GM12878 (cell line): ENCODE data around the gene MIEF1. TPM values are rescaled to one million over a fixed set of nuclear protein-coding genes. Genes with fewer than 3 reads are reported as not detected.

ENCODE experiments used
- ATAC-seq: fragments of 200-7000 bp; cut with Tn5 transposase; 3 replicates; pipeline ENCODE4 v1.9.1; 2020; ENCODE audit warnings: mild to moderate bottlenecking, moderate library complexity
- BruUV-seq: library from RNA; stranded (reverse); fragments of 400-500 nt; replicated peaks from 2 replicates; lab custom pipeline; 2021; lab: Mats Ljungman, UMichigan
- CTCF ChIA-PET: fragments of 300-600 bp; sonication (Branson Sonifier 250); formaldehyde crosslinking; extraction: SDS; loops from one replicate; lab custom pipeline; 2021; ENCODE audit warnings: inconsistent platforms; lab: Yijun Ruan, JAX
- POLR2A ChIA-PET: fragments of 350-600 bp; formaldehyde crosslinking; extraction: SDS; loops from one replicate; lab custom pipeline; 2021; ENCODE audit warnings: inconsistent platforms; lab: Charles Lee
- RAD21 ChIA-PET: fragments of 300-600 bp; sonication (Branson Sonifier 250); formaldehyde crosslinking; loops from one replicate; lab custom pipeline; 2023; ENCODE audit warnings: antibody characterized with exemption; ENCODE audit not compliant: unreplicated experiment; lab: Charles Lee
- SMC1A ChIA-PET: fragments of 300-600 bp; sonication (Branson Sonifier 250); formaldehyde crosslinking; loops from one replicate; lab custom pipeline; 2023; ENCODE audit not compliant: unreplicated experiment, uncharacterized antibody; lab: Charles Lee
- DNase-seq: peaks from one replicate; pipeline ENCODE4 v3.0.0-alpha.2; 2011; ENCODE audit warnings: low read depth, low spot score
- FAIRE-seq: peaks from 3 replicates; lab custom pipeline; 2011; peaks lifted over from hg19 to GRCh38; lab: Jason Lieb, UNC
- H2AFZ ChIP-seq: 2 replicates; pipeline ENCODE4 v1.6.0; 2011; ENCODE audit warnings: low read depth, low read length, control low read depth; ENCODE audit not compliant: control insufficient read depth
- H3K27ac ChIP-seq: 2 replicates; pipeline ENCODE4 v1.5.1; 2011; ENCODE audit warnings: control low read depth; ENCODE audit not compliant: control insufficient read depth, insufficient read depth
- H3K27me3 ChIP-seq, 2 experiments: replicated peaks in 1 of 2; 2 replicates each; pipeline versions ENCODE4 v1.6.0 to v1.6.1; 2011; ENCODE audit warnings: low read length in 1 of 2; ENCODE audit not compliant: control insufficient read depth in 2 of 2, insufficient read depth in 2 of 2
- H3K36me3 ChIP-seq, 2 experiments: 2 replicates each; pipeline ENCODE4 v1.5.1; 2011; ENCODE audit warnings: low read length in 1 of 2; ENCODE audit not compliant: control insufficient read depth in 2 of 2, insufficient read depth in 2 of 2
- H3K4me1 ChIP-seq: 2 replicates; pipeline ENCODE4 v1.6.1; 2011; ENCODE audit warnings: mild to moderate bottlenecking, low read length, moderate library complexity, mixed read lengths; ENCODE audit not compliant: control insufficient read depth, insufficient read depth
- H3K4me2 ChIP-seq: 2 replicates; pipeline ENCODE4 v1.6.0; 2011; ENCODE audit warnings: control low read depth; ENCODE audit not compliant: control insufficient read depth, insufficient read depth
- H3K4me3 ChIP-seq: fragments of 200-600 bp; sonication (generic); 2 replicates; pipeline ENCODE4 v1.5.1; 2016
- H3K79me2 ChIP-seq: 2 replicates; pipeline ENCODE4 v1.6.0; 2011; ENCODE audit warnings: low read length; ENCODE audit not compliant: control insufficient read depth, insufficient read depth
- H3K9ac ChIP-seq: 2 replicates; pipeline ENCODE4 v1.8.0; 2011; ENCODE audit warnings: low read length, control low read depth, mixed read lengths; ENCODE audit not compliant: control insufficient read depth, insufficient read depth
- H3K9me3 ChIP-seq: replicated peaks from 3 replicates; pipeline ENCODE4 v1.5.1; 2011; ENCODE audit warnings: mild to moderate bottlenecking, low read length; ENCODE audit not compliant: control insufficient read depth, insufficient read depth
- H4K20me1 ChIP-seq: 2 replicates; pipeline ENCODE4 v1.6.0; 2011; ENCODE audit not compliant: control insufficient read depth, insufficient read depth
- CREB1 ChIP-seq: IDR thresholded peaks from 2 replicates; pipeline ENCODE4 v1.6.1; 2012; ENCODE audit warnings: low read depth, mild to moderate bottlenecking, inconsistent platforms
- ETV6 ChIP-seq, 2 experiments: fragments of 450-650 bp in 1 of 2; IDR thresholded peaks in 1 of 2; conservative IDR thresholded peaks in 1 of 2; 2 replicates each; pipeline ENCODE4 v1.6.1; 2014; ENCODE audit warnings: antibody characterized with exemption in 1 of 2, borderline replicate concordance in 1 of 2, low read depth in 1 of 2, mild to moderate bottlenecking in 1 of 2, moderate library complexity in 1 of 2
- FOXK2 ChIP-seq: fragments of 450-650 bp; IDR thresholded peaks from 2 replicates; pipeline ENCODE4 v1.6.1; 2017; ENCODE audit warnings: mild to moderate bottlenecking, moderate library complexity
- IKZF1 ChIP-seq: fragments of 450-650 bp; conservative IDR thresholded peaks from 2 replicates; pipeline ENCODE4 v1.6.1; 2017; ENCODE audit warnings: antibody characterized with exemption, mild to moderate bottlenecking
- RBBP5 ChIP-seq: fragments of 200-600 bp; sonication (generic); conservative IDR thresholded peaks from 2 replicates; pipeline ENCODE4 v1.6.1; 2016
- SIX5 ChIP-seq: IDR thresholded peaks from 2 replicates; pipeline ENCODE4 v1.6.1; 2011; ENCODE audit warnings: mild to moderate bottlenecking, low read depth, low read length, moderate library complexity; ENCODE audit not compliant: severe bottlenecking
- SREBF1 ChIP-seq: IDR thresholded peaks from 2 replicates; pipeline ENCODE4 v1.6.1; 2012; ENCODE audit warnings: mild to moderate bottlenecking, low read length
- TBL1XR1 ChIP-seq: IDR thresholded peaks from 2 replicates; pipeline ENCODE4 v1.6.1; 2012; ENCODE audit warnings: low read depth, low read length, improper control_type of control experiment
- WGBS: methylation state at CpG from one replicate; pipeline ENCODE4 v1.1.6; 2016; ENCODE audit warnings: low lambda C conversion rate; ENCODE audit not compliant: insufficient replicate concordance, insufficient coverage; ENCODE audit errors: missing lambda C conversion rate; 5-methylcytosine and 5-hydroxymethylcytosine counted together
- in situ Hi-C: fragments of 300-500 bp; cut with MboI; formaldehyde crosslinking; loops from 9 replicates; pipeline ENCODE4 v1.14.3; 2018; ENCODE audit warnings: mixed read lengths
- intact Hi-C: fragments of 100-400 bp; cut with micrococcal nuclease; formaldehyde crosslinking; loops from one replicate; pipeline ENCODE4 v1.14.2; 2022; ENCODE audit not compliant: unreplicated experiment
- polyA plus RNA-seq, 11 experiments: library from polyadenylated mRNA; depleted of rRNA in 4 of 11; unstranded in 6 of 11; stranded (reverse) in 5 of 11; fragments of >200 nt; fragmentation: Nextera tagmentation in 4 of 11; fragmentation: Illumina TruSeq in 1 of 11; extraction: Ambion mirVana in 4 of 11; extraction: Trizol in 1 of 11; gene quantifications; 1 replicate in 1 of 11; 2 replicates in 10 of 11; pipeline versions ENCODE4 v1.2.1 to v1.2.3, GENCODE V29; 2011 to 2016; ENCODE audit warnings: inconsistent platforms in 2 of 11, missing spikeins in 2 of 11, low read depth in 1 of 11
- total RNA-seq, 4 experiments: library from RNA; depleted of rRNA in 3 of 4; stranded (reverse); fragments of >200 nt in 3 of 4; fragmentation: Illumina TruSeq in 1 of 4; extraction: Trizol in 1 of 4; gene quantifications; 2 replicates each; pipeline versions ENCODE4 v1.2.1 to v1.2.3, GENCODE V29; 2013 to 2021
- TF ChIP-seq, protein P1 (sequence below): fragments of 450-650 bp; IDR thresholded peaks from 2 replicates; pipeline ENCODE4 v1.6.1; 2017; ENCODE audit warnings: mild to moderate bottlenecking, moderate library complexity
- TF ChIP-seq, protein P2 (sequence below): IDR thresholded peaks from 2 replicates; pipeline ENCODE4 v1.6.1; 2011; ENCODE audit warnings: borderline replicate concordance, low read depth, mild to moderate bottlenecking, moderate library complexity, low read length; ENCODE audit not compliant: insufficient read depth, poor library complexity, severe bottlenecking
- TF ChIP-seq, protein P3 (sequence below): fragments of 450-650 bp; IDR thresholded peaks from 2 replicates; pipeline ENCODE4 v1.6.1; 2017; ENCODE audit warnings: mild to moderate bottlenecking
- TF ChIP-seq, protein P4 (sequence below): fragments of 450-650 bp; IDR thresholded peaks from 2 replicates; pipeline ENCODE4 v1.6.1; 2014; ENCODE audit warnings: mild to moderate bottlenecking

MIEF1 gene
- total and polyA plus RNA-seq, 10 of the 15 experiments (the other 5 are each of a cell fraction or from before 2014, with no cell fraction given), result 12.4 to 52.3 (median 29.3) TPM

DNA sequence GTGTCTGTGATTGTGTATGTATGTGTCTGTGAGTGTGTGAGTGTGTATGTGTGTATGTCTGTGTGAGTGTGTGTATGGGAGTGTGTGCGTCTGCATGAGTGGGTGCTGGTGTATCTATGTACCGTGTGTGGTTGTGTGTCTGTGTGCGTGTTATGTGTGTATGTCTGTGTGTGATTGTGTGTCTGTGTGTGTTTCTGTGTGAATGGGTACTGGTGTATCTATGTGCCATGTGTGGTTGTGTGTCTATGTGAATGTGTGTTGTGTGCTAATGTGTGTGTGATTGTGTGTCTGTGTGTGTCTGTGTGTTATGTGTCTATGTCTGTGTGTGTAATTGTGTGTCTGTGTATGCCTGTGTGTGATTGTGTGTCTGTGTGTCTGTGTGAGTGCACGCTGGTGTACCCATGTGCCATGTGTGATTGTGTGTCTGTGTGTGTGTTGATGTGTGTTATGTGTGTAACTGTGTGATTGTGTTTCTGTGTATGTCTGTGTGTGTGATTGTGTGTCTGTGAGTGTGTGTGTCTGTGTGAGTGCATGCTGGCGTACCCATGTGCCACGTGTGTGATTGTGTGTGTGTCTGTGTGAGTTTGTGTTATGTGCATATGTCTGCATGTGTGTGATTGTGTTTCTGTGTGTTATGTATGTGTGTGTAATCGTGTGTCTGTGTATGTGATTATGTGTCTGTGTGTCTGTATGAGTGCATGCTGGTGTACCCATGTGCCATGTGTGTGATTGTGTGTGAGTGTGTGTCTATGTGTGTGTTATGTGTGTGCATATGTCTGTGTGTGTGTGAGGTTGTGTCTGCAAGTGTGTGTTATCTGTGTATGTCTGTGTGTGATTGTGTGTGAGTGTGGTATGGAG is 61.7 kb downstream of the MIEF1 start:
- H3K27ac ChIP-seq, result no peak overlapping the region
- FAIRE-seq (peak; percentile 66), ATAC-seq (no peak), DNase-seq (no peak)
- H4K20me1 ChIP-seq, result no peaks in the 10 kb centered on the region
- in situ Hi-C loops (no loop called here), intact Hi-C loops (no loop called here)
- H3K9ac ChIP-seq, result no peak overlapping the region
- H3K4me1 ChIP-seq, result no peaks in the 10 kb centered on the region
- WGBS, result 50% methylated on average over 7 of the region's 7 CpGs
- no peaks in the 10 kb centered on the region for H3K79me2 ChIP-seq
- H3K4me3 ChIP-seq, result no peak overlapping the region
- SMC1A ChIA-PET, result no interaction called here
- RAD21 ChIA-PET, result no interaction called here
- no peaks in the 10 kb centered on the region for H3K9me3 ChIP-seq
- H3K27me3 ChIP-seq, result peaks cover 0 to 4% of the 10 kb centered on the region in 2 experiments; a peak in 3 of 4 replicates
- CTCF ChIA-PET, result no interaction called here
- no peak overlapping the region for H3K4me2 ChIP-seq
- POLR2A ChIA-PET, result no interaction called here
- H3K36me3 ChIP-seq, result no peaks in the 10 kb centered on the region
- no TSS peak for BruUV-seq
- H2AFZ ChIP-seq, result no peak overlapping the region
- TF ChIP-seq, protein P1, sequence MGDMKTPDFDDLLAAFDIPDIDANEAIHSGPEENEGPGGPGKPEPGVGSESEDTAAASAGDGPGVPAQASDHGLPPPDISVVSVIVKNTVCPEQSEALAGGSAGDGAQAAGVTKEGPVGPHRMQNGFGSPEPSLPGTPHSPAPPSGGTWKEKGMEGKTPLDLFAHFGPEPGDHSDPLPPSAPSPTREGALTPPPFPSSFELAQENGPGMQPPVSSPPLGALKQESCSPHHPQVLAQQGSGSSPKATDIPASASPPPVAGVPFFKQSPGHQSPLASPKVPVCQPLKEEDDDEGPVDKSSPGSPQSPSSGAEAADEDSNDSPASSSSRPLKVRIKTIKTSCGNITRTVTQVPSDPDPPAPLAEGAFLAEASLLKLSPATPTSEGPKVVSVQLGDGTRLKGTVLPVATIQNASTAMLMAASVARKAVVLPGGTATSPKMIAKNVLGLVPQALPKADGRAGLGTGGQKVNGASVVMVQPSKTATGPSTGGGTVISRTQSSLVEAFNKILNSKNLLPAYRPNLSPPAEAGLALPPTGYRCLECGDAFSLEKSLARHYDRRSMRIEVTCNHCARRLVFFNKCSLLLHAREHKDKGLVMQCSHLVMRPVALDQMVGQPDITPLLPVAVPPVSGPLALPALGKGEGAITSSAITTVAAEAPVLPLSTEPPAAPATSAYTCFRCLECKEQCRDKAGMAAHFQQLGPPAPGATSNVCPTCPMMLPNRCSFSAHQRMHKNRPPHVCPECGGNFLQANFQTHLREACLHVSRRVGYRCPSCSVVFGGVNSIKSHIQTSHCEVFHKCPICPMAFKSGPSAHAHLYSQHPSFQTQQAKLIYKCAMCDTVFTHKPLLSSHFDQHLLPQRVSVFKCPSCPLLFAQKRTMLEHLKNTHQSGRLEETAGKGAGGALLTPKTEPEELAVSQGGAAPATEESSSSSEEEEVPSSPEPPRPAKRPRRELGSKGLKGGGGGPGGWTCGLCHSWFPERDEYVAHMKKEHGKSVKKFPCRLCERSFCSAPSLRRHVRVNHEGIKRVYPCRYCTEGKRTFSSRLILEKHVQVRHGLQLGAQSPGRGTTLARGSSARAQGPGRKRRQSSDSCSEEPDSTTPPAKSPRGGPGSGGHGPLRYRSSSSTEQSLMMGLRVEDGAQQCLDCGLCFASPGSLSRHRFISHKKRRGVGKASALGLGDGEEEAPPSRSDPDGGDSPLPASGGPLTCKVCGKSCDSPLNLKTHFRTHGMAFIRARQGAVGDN, result no peak
- TF ChIP-seq IKZF1, result no peak
- TF ChIP-seq TBL1XR1, result no peak
- TF ChIP-seq, protein P2, sequence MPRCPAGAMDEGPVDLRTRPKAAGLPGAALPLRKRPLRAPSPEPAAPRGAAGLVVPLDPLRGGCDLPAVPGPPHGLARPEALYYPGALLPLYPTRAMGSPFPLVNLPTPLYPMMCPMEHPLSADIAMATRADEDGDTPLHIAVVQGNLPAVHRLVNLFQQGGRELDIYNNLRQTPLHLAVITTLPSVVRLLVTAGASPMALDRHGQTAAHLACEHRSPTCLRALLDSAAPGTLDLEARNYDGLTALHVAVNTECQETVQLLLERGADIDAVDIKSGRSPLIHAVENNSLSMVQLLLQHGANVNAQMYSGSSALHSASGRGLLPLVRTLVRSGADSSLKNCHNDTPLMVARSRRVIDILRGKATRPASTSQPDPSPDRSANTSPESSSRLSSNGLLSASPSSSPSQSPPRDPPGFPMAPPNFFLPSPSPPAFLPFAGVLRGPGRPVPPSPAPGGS, result peak; percentile 58
- no peak for TF ChIP-seq RBBP5
- no peak for TF ChIP-seq FOXK2
- no peak for TF ChIP-seq SREBF1
- TF ChIP-seq CREB1, result no peak
- no peak for TF ChIP-seq ETV6 (conservative IDR thresholded peaks at IDR 0.05 in 1 of 2, IDR thresholded peaks at IDR 0.05 in 1 of 2; ENCODE audit: borderline replicate concordance in 1 of 2, low read depth in 1 of 2)
- TF ChIP-seq, protein P3, sequence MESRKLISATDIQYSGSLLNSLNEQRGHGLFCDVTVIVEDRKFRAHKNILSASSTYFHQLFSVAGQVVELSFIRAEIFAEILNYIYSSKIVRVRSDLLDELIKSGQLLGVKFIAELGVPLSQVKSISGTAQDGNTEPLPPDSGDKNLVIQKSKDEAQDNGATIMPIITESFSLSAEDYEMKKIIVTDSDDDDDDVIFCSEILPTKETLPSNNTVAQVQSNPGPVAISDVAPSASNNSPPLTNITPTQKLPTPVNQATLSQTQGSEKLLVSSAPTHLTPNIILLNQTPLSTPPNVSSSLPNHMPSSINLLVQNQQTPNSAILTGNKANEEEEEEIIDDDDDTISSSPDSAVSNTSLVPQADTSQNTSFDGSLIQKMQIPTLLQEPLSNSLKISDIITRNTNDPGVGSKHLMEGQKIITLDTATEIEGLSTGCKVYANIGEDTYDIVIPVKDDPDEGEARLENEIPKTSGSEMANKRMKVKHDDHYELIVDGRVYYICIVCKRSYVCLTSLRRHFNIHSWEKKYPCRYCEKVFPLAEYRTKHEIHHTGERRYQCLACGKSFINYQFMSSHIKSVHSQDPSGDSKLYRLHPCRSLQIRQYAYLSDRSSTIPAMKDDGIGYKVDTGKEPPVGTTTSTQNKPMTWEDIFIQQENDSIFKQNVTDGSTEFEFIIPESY, result no peak
- no peak for TF ChIP-seq SIX5
- TF ChIP-seq, protein P4, sequence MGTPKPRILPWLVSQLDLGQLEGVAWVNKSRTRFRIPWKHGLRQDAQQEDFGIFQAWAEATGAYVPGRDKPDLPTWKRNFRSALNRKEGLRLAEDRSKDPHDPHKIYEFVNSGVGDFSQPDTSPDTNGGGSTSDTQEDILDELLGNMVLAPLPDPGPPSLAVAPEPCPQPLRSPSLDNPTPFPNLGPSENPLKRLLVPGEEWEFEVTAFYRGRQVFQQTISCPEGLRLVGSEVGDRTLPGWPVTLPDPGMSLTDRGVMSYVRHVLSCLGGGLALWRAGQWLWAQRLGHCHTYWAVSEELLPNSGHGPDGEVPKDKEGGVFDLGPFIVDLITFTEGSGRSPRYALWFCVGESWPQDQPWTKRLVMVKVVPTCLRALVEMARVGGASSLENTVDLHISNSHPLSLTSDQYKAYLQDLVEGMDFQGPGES, result no peak
